ENCODE results near the gene PSMB8.
A peak's percentile ranks its signal among the peaks of the same experiment; 100 is the strongest.

The PSMB8 gene

DNA sequence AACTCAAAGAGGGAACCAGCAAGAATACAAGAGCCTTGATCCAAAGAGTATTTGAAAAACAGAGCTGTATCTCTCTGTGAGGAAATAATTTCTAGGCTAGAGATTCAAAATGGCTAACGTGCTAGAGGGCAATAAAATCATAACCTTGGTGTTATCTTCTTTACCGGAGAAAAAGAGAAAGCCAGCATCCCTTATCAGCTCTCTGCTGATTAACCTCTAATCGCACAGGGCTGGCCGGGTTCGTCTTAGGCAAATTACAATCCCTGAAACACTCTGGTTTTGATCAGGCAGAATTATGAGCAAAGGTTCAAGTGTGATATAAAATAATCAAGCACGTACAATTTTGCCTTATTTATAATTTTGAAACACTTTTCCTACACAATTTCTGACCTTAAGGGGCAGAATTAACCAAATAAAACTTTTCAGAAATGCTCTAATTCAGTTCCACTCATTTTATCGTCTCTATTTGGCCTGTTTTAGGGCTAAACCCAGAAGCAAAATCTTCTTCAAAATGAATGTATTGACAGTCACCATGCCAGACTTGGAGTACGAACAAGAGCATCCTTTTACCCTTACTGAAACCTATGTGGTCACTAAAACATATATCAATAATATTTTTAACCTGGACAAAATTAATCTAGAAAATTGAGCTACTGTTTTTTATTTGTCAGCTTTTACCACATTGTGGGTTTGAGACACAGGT lies 23.9 kb upstream of the PSMB8 start:
- Histone ChIP-seq H3K9me2 (replicated peaks; ENCODE audit: control insufficient read depth, low read length) (no peaks in the 10 kb centered on the region), H3K79me2 (ENCODE audit: control insufficient read depth, low read length) (no peaks in the 10 kb centered on the region), H3K9me3 (ENCODE audit: control insufficient read depth, insufficient read depth, low read length) (no peaks in the 10 kb centered on the region), H4K20me1 (ENCODE audit: control insufficient read depth, insufficient read depth, low read depth, low read length) (no peaks in the 10 kb centered on the region), H3K27ac (ENCODE audit: low read depth, low read length) (peak overlapping the region; percentile 52), H3K4me2 (ENCODE audit: low read length) (peak overlapping the region; percentile 63), H3K27me3 (ENCODE audit: control insufficient read depth, low read length) (no peaks in the 10 kb centered on the region), H3K36me3 (ENCODE audit: control insufficient read depth, low read length) (no peaks in the 10 kb centered on the region), H3F3A (ENCODE audit: control insufficient read depth, insufficient read depth) (peaks cover 3% of the 10 kb centered on the region; the same call in 1 of the 2 replicates), H3K4me1 (ENCODE audit: control insufficient read depth, low read length) (peaks cover 30% of the 10 kb centered on the region), H3K4me3 (ENCODE audit: low read length) (peak overlapping the region; percentile 39)
- TF ChIP-seq EZH2phosphoT487 (IDR thresholded peaks at IDR 0.05; ENCODE audit: borderline replicate concordance, low read length) = no peak
- TF ChIP-seq, protein P1, sequence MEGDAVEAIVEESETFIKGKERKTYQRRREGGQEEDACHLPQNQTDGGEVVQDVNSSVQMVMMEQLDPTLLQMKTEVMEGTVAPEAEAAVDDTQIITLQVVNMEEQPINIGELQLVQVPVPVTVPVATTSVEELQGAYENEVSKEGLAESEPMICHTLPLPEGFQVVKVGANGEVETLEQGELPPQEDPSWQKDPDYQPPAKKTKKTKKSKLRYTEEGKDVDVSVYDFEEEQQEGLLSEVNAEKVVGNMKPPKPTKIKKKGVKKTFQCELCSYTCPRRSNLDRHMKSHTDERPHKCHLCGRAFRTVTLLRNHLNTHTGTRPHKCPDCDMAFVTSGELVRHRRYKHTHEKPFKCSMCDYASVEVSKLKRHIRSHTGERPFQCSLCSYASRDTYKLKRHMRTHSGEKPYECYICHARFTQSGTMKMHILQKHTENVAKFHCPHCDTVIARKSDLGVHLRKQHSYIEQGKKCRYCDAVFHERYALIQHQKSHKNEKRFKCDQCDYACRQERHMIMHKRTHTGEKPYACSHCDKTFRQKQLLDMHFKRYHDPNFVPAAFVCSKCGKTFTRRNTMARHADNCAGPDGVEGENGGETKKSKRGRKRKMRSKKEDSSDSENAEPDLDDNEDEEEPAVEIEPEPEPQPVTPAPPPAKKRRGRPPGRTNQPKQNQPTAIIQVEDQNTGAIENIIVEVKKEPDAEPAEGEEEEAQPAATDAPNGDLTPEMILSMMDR (IDR thresholded peaks at IDR 0.05; ENCODE audit: low read depth, low read length, poor library complexity, severe bottlenecking) = no peak

- Histone ChIP-seq H3K79me2 (ENCODE audit: control insufficient read depth, low read length) (no peaks in the 10 kb centered on the region), H3K36me3 (ENCODE audit: control insufficient read depth, low read length) (no peaks in the 10 kb centered on the region), H3K9me3 (ENCODE audit: control insufficient read depth, insufficient read depth, low read length) (no peaks in the 10 kb centered on the region), H3K4me2 (ENCODE audit: low read length) (peak overlapping the region; percentile 63), H3F3A (ENCODE audit: control insufficient read depth, insufficient read depth) (peaks cover 3% of the 10 kb centered on the region; the same call in 1 of the 2 replicates), H3K4me1 (ENCODE audit: control insufficient read depth, low read length) (peaks cover 30% of the 10 kb centered on the region), H3K4me3 (ENCODE audit: low read length) (peak overlapping the region; percentile 39), H3K9me2 (replicated peaks; ENCODE audit: control insufficient read depth, low read length) (no peaks in the 10 kb centered on the region), H4K20me1 (ENCODE audit: control insufficient read depth, insufficient read depth, low read depth, low read length) (no peaks in the 10 kb centered on the region), H3K27ac (ENCODE audit: low read depth, low read length) (peak overlapping the region; percentile 52), H3K27me3 (ENCODE audit: control insufficient read depth, low read length) (no peaks in the 10 kb centered on the region)
- TF ChIP-seq, protein P1 (IDR thresholded peaks at IDR 0.05; ENCODE audit: low read depth, low read length, poor library complexity, severe bottlenecking) = no peak
- TF ChIP-seq EZH2phosphoT487 (IDR thresholded peaks at IDR 0.05; ENCODE audit: borderline replicate concordance, low read length) = no peak
Observed at GRCh38 chr6:32867022-32867477, 23.2 kb upstream of the PSMB8 start.

DNA sequence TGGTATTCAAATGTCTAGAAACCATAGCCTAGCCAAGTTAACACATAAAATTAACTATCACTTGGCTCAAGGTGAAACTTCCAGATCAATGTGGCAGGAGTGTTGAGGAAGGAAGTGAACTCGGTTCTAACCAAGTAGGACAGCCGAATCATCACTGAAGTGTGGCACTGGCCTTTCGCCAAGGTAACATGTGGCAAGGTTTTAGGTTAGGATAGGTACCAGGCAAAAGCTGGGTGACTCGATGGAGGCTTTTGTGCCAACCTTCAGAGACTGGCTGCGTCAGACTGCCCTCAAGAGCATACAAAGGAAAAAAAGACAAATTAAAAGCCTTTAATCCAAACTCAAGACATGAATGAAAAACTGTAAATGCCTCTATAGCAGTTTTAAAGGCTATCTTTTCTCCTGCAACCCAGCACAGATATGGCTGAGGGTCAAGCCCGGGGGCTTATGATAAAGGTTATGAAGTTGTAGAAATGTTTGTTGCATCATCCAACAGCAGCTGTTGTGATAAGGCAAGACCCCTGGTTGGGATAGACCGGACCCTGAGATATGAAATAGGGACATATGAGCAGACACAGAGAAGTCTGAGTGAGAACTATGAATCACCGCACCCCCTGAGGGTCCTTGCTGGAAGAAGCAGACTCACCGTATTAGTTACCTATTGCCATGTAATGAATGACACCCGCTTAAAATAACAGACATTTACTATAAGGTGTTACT lies 22.0 kb upstream of the PSMB8 start:
- Histone ChIP-seq H3K9me2 (replicated peaks; ENCODE audit: control insufficient read depth, low read length) (no peaks in the 10 kb centered on the region), H3F3A (ENCODE audit: control insufficient read depth, insufficient read depth) (peaks cover 3% of the 10 kb centered on the region; the same call in 1 of the 2 replicates), H3K4me3 (ENCODE audit: low read length) (no peak overlapping the region), H3K4me1 (ENCODE audit: control insufficient read depth, low read length) (peaks cover 35% of the 10 kb centered on the region), H3K27me3 (ENCODE audit: control insufficient read depth, low read length) (no peaks in the 10 kb centered on the region), H3K27ac (ENCODE audit: low read depth, low read length) (no peak overlapping the region), H3K79me2 (ENCODE audit: control insufficient read depth, low read length) (no peaks in the 10 kb centered on the region), H3K36me3 (ENCODE audit: control insufficient read depth, low read length) (no peaks in the 10 kb centered on the region), H4K20me1 (ENCODE audit: control insufficient read depth, insufficient read depth, low read depth, low read length) (no peaks in the 10 kb centered on the region), H3K4me2 (ENCODE audit: low read length) (no peak overlapping the region), H3K9me3 (ENCODE audit: control insufficient read depth, insufficient read depth, low read length) (no peaks in the 10 kb centered on the region)
- TF ChIP-seq, protein P1 (IDR thresholded peaks at IDR 0.05; ENCODE audit: low read depth, low read length, poor library complexity, severe bottlenecking) = no peak
- TF ChIP-seq EZH2phosphoT487 (IDR thresholded peaks at IDR 0.05; ENCODE audit: borderline replicate concordance, low read length) = no peak

All from DOHH2 (cell line).